Trophoblast cell (in vitro differentiated cells and primary cell): Measurements from ENCODE around the gene ZFAND2A.
"Not testable (repeated sequence)": the region's sequence is repeated elsewhere in the genome, so short reads cannot be mapped to it uniquely, and the experiment has no call there.

Source experiments
- DNase-seq, 2 donors: peaks; one replicate each; pipeline ENCODE4 v3.0.0-alpha.2; 2016
- H2AFZ ChIP-seq: 2 replicates; pipeline ENCODE4 v1.6.1; 2013; ENCODE audit warnings: low read length, moderate library complexity, mild to moderate bottlenecking; ENCODE audit not compliant: insufficient read depth, poor library complexity
- H2AK5ac ChIP-seq: 2 replicates; pipeline ENCODE4 v1.6.1; 2013; ENCODE audit warnings: mild to moderate bottlenecking, low read length
- H2BK120ac ChIP-seq: 2 replicates; pipeline ENCODE4 v1.6.1; 2013; ENCODE audit warnings: low read length, mild to moderate bottlenecking, moderate library complexity; ENCODE audit not compliant: insufficient read depth, poor library complexity
- H2BK12ac ChIP-seq: 2 replicates; pipeline ENCODE4 v1.6.1; 2013; ENCODE audit warnings: mild to moderate bottlenecking, low read length, moderate library complexity
- H2BK5ac ChIP-seq: 2 replicates; pipeline ENCODE4 v1.6.1; 2013; ENCODE audit warnings: low read length, low read depth, moderate library complexity, mild to moderate bottlenecking; ENCODE audit not compliant: poor library complexity
- H3K14ac ChIP-seq: 2 replicates; pipeline ENCODE4 v1.6.1; 2013; ENCODE audit warnings: mild to moderate bottlenecking, low read length
- H3K18ac ChIP-seq: 2 replicates; pipeline ENCODE4 v1.6.1; 2013; ENCODE audit warnings: mild to moderate bottlenecking, low read length
- H3K23ac ChIP-seq: 2 replicates; pipeline ENCODE4 v1.6.1; 2013; ENCODE audit warnings: low read length
- H3K27ac ChIP-seq: 2 replicates; pipeline ENCODE4 v1.5.1; 2013; ENCODE audit warnings: low read depth, mild to moderate bottlenecking, inconsistent platforms, low read length, moderate library complexity
- H3K27me3 ChIP-seq: 2 replicates; pipeline ENCODE4 v1.6.1; 2013; ENCODE audit warnings: inconsistent platforms, mild to moderate bottlenecking, low read length, moderate library complexity; ENCODE audit not compliant: insufficient read depth
- H3K36me3 ChIP-seq, 2 experiments: 1 replicate in 1 of 2; 2 replicates in 1 of 2; pipeline ENCODE4 v1.6.1; 2013; ENCODE audit warnings: low read length in 2 of 2, mild to moderate bottlenecking in 2 of 2, moderate library complexity in 1 of 2; ENCODE audit not compliant: insufficient read depth in 2 of 2, control insufficient read depth in 1 of 2
- H3K4ac ChIP-seq: 2 replicates; pipeline ENCODE4 v1.6.1; 2013; ENCODE audit warnings: low read depth, mild to moderate bottlenecking, low read length, moderate library complexity
- H3K4me1 ChIP-seq, 2 experiments: 1 replicate in 1 of 2; 2 replicates in 1 of 2; pipeline ENCODE4 v1.6.1; 2013; ENCODE audit warnings: low read length in 2 of 2, mild to moderate bottlenecking in 2 of 2, moderate library complexity in 1 of 2; ENCODE audit not compliant: insufficient read depth in 2 of 2, control insufficient read depth in 1 of 2
- H3K4me2 ChIP-seq: 2 replicates; pipeline ENCODE4 v1.6.1; 2013; ENCODE audit warnings: inconsistent platforms, mild to moderate bottlenecking, low read length, moderate library complexity
- H3K4me3 ChIP-seq: 2 replicates; pipeline ENCODE4 v1.5.1; 2013; ENCODE audit warnings: mild to moderate bottlenecking, low read depth, low read length, inconsistent platforms
- H3K79me1 ChIP-seq: one replicate; pipeline ENCODE4 v1.6.1; 2013; ENCODE audit warnings: low read length
- H3K79me2 ChIP-seq: 2 replicates; pipeline ENCODE4 v1.6.1; 2013; ENCODE audit warnings: low read length, mild to moderate bottlenecking; ENCODE audit not compliant: control insufficient read depth, insufficient read depth, poor library complexity
- H3K9ac ChIP-seq: 2 replicates; pipeline ENCODE4 v1.6.1; 2013; ENCODE audit warnings: mild to moderate bottlenecking, low read length
- H3K9me3 ChIP-seq: 2 replicates; pipeline ENCODE4 v1.6.1; 2013; ENCODE audit warnings: low read depth, mild to moderate bottlenecking, control low read depth, inconsistent platforms, low read length; ENCODE audit not compliant: insufficient read depth
- H4K12ac ChIP-seq: 2 replicates; pipeline ENCODE4 v1.6.1; 2013; ENCODE audit warnings: low read depth, mild to moderate bottlenecking, low read length, moderate library complexity
- H4K8ac ChIP-seq: 2 replicates; pipeline ENCODE4 v1.6.1; 2013; ENCODE audit warnings: low read depth, mild to moderate bottlenecking, low read length, moderate library complexity
- H4K91ac ChIP-seq: one replicate; pipeline ENCODE4 v1.6.1; 2013; ENCODE audit warnings: low read depth, mild to moderate bottlenecking, low read length, moderate library complexity
- WGBS: extraction: QIAGEN DNeasy Blood & Tissue Kit; methylation state at CpG from one replicate; pipeline ENCODE4 v1.1.7; 2013; ENCODE audit warnings: missing lambda C conversion rate; ENCODE audit not compliant: insufficient read length, insufficient coverage; ENCODE audit errors: extremely low coverage; 5-methylcytosine and 5-hydroxymethylcytosine counted together

Gene ZFAND2A

GRCh38 chr7:1196950-1197349 lies 37.0 kb upstream of the ZFAND2A start:
- H3K23ac ChIP-seq = no peak overlapping the region
- no CpG with 5 or more reads among the region's 6 CpGs for WGBS

GRCh38 chr7:1196441-1196840 lies 36.4 kb upstream of the ZFAND2A start:
- H3K9me3 ChIP-seq, H3K27me3 ChIP-seq, H3K79me1 ChIP-seq, H2AFZ ChIP-seq, H3K4me3 ChIP-seq, H3K27ac ChIP-seq, H3K4ac ChIP-seq, H2BK12ac ChIP-seq, H3K23ac ChIP-seq, H3K4me1 ChIP-seq, H3K4me2 ChIP-seq, H3K18ac ChIP-seq, H2BK5ac ChIP-seq, H3K36me3 ChIP-seq, H2AK5ac ChIP-seq, H2BK120ac ChIP-seq, H3K79me2 ChIP-seq, H3K14ac ChIP-seq, H4K8ac ChIP-seq, H3K9ac ChIP-seq, H4K12ac ChIP-seq, DNase-seq, H4K91ac ChIP-seq: not testable (repeated sequence)
- no CpG with 5 or more reads among the region's 4 CpGs for WGBS

More at GRCh38 chr7:1196950-1197349, 37.0 kb upstream of the ZFAND2A start:
- Histone ChIP-seq H2BK12ac (no peak overlapping the region), H4K12ac (no peak overlapping the region), H2BK120ac (no peak overlapping the region), H3K4me3 (no peak overlapping the region), H3K27me3 (no peaks in the 10 kb centered on the region), H3K79me2 (no peaks in the 10 kb centered on the region), H3K4me1 (no peaks in the 10 kb centered on the region), H3K9ac (no peak overlapping the region), H4K8ac (no peak overlapping the region), H3K14ac (no peak overlapping the region), H3K4ac (no peak overlapping the region), H2BK5ac (no peak overlapping the region), H3K4me2 (no peak overlapping the region), H2AFZ (no peak overlapping the region), H3K18ac (no peak overlapping the region), H3K36me3 (no peaks in the 10 kb centered on the region), H3K9me3 (peaks cover 3% of the 10 kb centered on the region), H3K79me1 (no peaks in the 10 kb centered on the region), H3K27ac (no peak overlapping the region), H2AK5ac (no peak overlapping the region), H4K91ac (no peak overlapping the region)
- DNase-seq = no peak

- Histone ChIP-seq H3K4me2 (no peak overlapping the region), H3K9ac (no peak overlapping the region), H3K79me2 (no peaks in the 10 kb centered on the region), H4K91ac (no peak overlapping the region), H4K12ac (no peak overlapping the region), H2BK12ac (no peak overlapping the region), H2AFZ (no peak overlapping the region), H3K18ac (no peak overlapping the region), H3K36me3 (no peaks in the 10 kb centered on the region), H3K27ac (no peak overlapping the region), H2BK120ac (no peak overlapping the region), H3K4me3 (no peak overlapping the region), H3K4me1 (no peaks in the 10 kb centered on the region), H2AK5ac (no peak overlapping the region), H3K27me3 (no peaks in the 10 kb centered on the region), H3K4ac (no peak overlapping the region), H4K8ac (no peak overlapping the region), H3K79me1 (no peaks in the 10 kb centered on the region), H3K23ac (no peak overlapping the region), H3K14ac (no peak overlapping the region), H3K9me3 (peaks cover 3% of the 10 kb centered on the region), H2BK5ac (no peak overlapping the region)
- no CpG with 5 or more reads among the region's 36 CpGs for WGBS
- DNase-seq = peak in 1 of 2 donors; percentile 9
Measured at GRCh38 chr7:1193593-1194424, 33.8 kb upstream of the ZFAND2A start.

- peak in 1 of 2 donors; percentile 15 for DNase-seq
- no peak overlapping the region for H3K14ac ChIP-seq
- H3K36me3 ChIP-seq = no peaks in the 10 kb centered on the region
- H2AK5ac ChIP-seq = no peak overlapping the region
- H4K8ac ChIP-seq = no peak overlapping the region
- no peak overlapping the region for H4K91ac ChIP-seq
- no peaks in the 10 kb centered on the region for H3K79me1 ChIP-seq
- no peak overlapping the region for H3K23ac ChIP-seq
- H3K27me3 ChIP-seq = no peaks in the 10 kb centered on the region
- H3K4me2 ChIP-seq = no peak overlapping the region
- no peak overlapping the region for H2BK120ac ChIP-seq
- no peaks in the 10 kb centered on the region for H3K79me2 ChIP-seq
- no peak overlapping the region for H3K9ac ChIP-seq
- peak overlapping the region; percentile 4 for H3K4me3 ChIP-seq
- no peaks in the 10 kb centered on the region for H3K4me1 ChIP-seq
- no peak overlapping the region for H2AFZ ChIP-seq
- no CpG with 5 or more reads among the region's 15 CpGs for WGBS
- no peak overlapping the region for H3K4ac ChIP-seq
- H3K27ac ChIP-seq = no peak overlapping the region
- H2BK12ac ChIP-seq = no peak overlapping the region
- no peak overlapping the region for H2BK5ac ChIP-seq
- H4K12ac ChIP-seq = no peak overlapping the region
- H3K18ac ChIP-seq = no peak overlapping the region
- H3K9me3 ChIP-seq = peaks cover 3% of the 10 kb centered on the region
Measured at GRCh38 chr7:1192171-1192676, 32.2 kb upstream of the ZFAND2A start.
